Fibroblast of lung (primary cell): Measurements from ENCODE around the gene SLC27A3. TPM values are rescaled to one million over a fixed set of nuclear protein-coding genes. Genes with fewer than 3 reads are reported as not detected.

ENCODE experiments used
- DNase-seq, 2 donors: peaks; one replicate each; pipeline versions ENCODE4 v3.0.0 to v3.0.0-alpha.2; 2010; ENCODE audit warnings: low read depth in 2 of 2
- H2AFZ ChIP-seq: 2 replicates; pipeline ENCODE4 v1.5.1; 2012; ENCODE audit warnings: low read length, control low read depth, inconsistent platforms
- H3K27ac ChIP-seq: 2 replicates; pipeline ENCODE4 v1.5.1; 2011; ENCODE audit warnings: low read length, control low read depth; ENCODE audit not compliant: insufficient read depth
- H3K27me3 ChIP-seq: 2 replicates; pipeline ENCODE4 v1.5.1; 2011; ENCODE audit warnings: mild to moderate bottlenecking, low read length; ENCODE audit not compliant: control insufficient read depth, insufficient read depth
- H3K36me3 ChIP-seq: 2 replicates; pipeline ENCODE4 v1.5.1; 2011; ENCODE audit warnings: low read length; ENCODE audit not compliant: control insufficient read depth, insufficient read depth
- H3K4me1 ChIP-seq: 2 replicates; pipeline ENCODE4 v1.5.1; 2011; ENCODE audit warnings: low read length; ENCODE audit not compliant: control insufficient read depth, insufficient read depth; ENCODE audit errors: extremely low read depth
- H3K4me2 ChIP-seq: 2 replicates; pipeline ENCODE4 v1.5.1; 2011; ENCODE audit warnings: low read length, control low read depth; ENCODE audit not compliant: insufficient read depth; ENCODE audit errors: extremely low read depth
- H3K4me3 ChIP-seq, 4 experiments: fragments of 200-600 bp in 1 of 4; sonication (generic) in 1 of 4; replicated peaks in 1 of 4; 2 replicates each; pipeline ENCODE4 v1.5.1; 2011 to 2016; ENCODE audit warnings: low read length in 4 of 4, low read depth in 3 of 4, mild to moderate bottlenecking in 3 of 4, control low read depth in 2 of 4, inconsistent platforms in 1 of 4, mixed read lengths in 1 of 4; ENCODE audit not compliant: insufficient read depth in 1 of 4; ENCODE audit errors: control extremely low read depth in 1 of 4
- H3K79me2 ChIP-seq: 2 replicates; pipeline ENCODE4 v1.5.1; 2012; ENCODE audit warnings: mild to moderate bottlenecking, low read length, inconsistent platforms; ENCODE audit not compliant: control insufficient read depth, insufficient read depth
- H3K9ac ChIP-seq: 2 replicates; pipeline ENCODE4 v1.5.1; 2011; ENCODE audit warnings: mild to moderate bottlenecking, low read length, control low read depth; ENCODE audit not compliant: insufficient read depth
- H3K9me3 ChIP-seq: 2 replicates; pipeline ENCODE4 v1.5.1; 2012; ENCODE audit warnings: low read depth, low read length; ENCODE audit not compliant: control insufficient read depth, insufficient read depth
- H4K20me1 ChIP-seq: 2 replicates; pipeline ENCODE4 v1.5.1; 2011; ENCODE audit warnings: low read length; ENCODE audit not compliant: control insufficient read depth, insufficient read depth; ENCODE audit errors: extremely low read depth
- EZH2 ChIP-seq: IDR thresholded peaks from 2 replicates; pipeline ENCODE4 v1.5.1; 2012; ENCODE audit warnings: low read length, control low read depth, mild to moderate bottlenecking; ENCODE audit errors: missing control alignments
- polyA plus RNA-seq, 2 donors: library from polyadenylated mRNA; depleted of rRNA in 1 of 2; stranded (reverse) in 1 of 2; unstranded in 1 of 2; fragments of >200 nt; gene quantifications; 2 replicates each; pipeline ENCODE4 v1.2.1, GENCODE V29; 2011 to 2012; ENCODE audit warnings: missing spikeins in 1 of 2
- total RNA-seq: library from RNA; depleted of rRNA; stranded (reverse); fragments of >200 nt; gene quantifications from 2 replicates; pipeline ENCODE4 v1.2.1, GENCODE V29; 2014
- TF ChIP-seq, protein P1 (sequence below), 2 donors: IDR thresholded peaks in 1 of 2; conservative IDR thresholded peaks in 1 of 2; 1 replicate in 1 of 2; 2 replicates in 1 of 2; pipeline ENCODE4 v1.5.1; 2011 to 2012; ENCODE audit warnings: low read length in 2 of 2, control low read depth in 1 of 2, inconsistent platforms in 1 of 2, low read depth in 1 of 2, mild to moderate bottlenecking in 1 of 2

The SLC27A3 gene
- total and polyA plus RNA-seq, 2 donors (not counting 1 experiment from before 2014, with no cell fraction given): 9.7 to 30.6 TPM

GRCh38 chr1:153748903-153749302 lies 26.3 kb upstream of the SLC27A3 start:
- Histone ChIP-seq H3K36me3 (peaks cover 4% of the 10 kb centered on the region), H3K79me2 (no peaks in the 10 kb centered on the region), H3K4me3 (no peak overlapping the region), H3K27me3 (no peaks in the 10 kb centered on the region), H3K9me3 (no peaks in the 10 kb centered on the region), H4K20me1 (no peaks in the 10 kb centered on the region), H2AFZ (no peak overlapping the region), H3K27ac (no peak overlapping the region), H3K9ac (no peak overlapping the region), H3K4me2 (no peak overlapping the region), H3K4me1 (no peaks in the 10 kb centered on the region)
- no peak for TF ChIP-seq EZH2
- peak in 1 of 2 donors; percentile 49 for DNase-seq

DNA sequence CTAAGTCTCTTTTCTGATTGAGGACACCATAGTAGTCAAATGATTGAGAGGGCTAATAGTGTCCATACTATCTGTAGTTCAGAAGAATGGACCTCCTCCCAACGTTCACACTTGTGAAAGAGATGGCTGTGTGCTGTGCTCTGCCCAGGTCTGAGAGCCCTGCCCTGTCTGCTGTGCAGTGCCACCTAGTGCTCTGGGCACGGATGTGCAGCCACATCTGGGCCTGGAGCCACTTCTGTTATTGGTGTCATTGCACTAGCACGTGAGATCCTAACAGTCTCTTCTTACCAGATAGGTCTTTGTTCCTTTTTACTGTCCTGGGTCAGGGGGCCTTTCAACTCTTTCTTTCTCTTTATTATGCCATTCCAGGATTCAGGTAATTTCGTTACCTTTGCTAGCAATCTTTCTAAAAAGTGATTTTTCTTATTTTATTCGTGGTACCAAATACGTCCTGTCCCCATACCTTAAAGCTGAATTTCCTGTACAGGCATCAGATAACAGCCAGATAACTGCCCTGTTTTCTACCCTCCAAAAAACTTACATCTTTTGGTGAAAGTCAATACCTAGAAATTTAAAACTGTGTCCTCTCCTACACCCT lies 25.7 kb upstream of the SLC27A3 start:
- peaks cover 9% of the 10 kb centered on the region for H3K36me3 ChIP-seq

GRCh38 chr1:153750026-153750995 lies 24.9 kb upstream of the SLC27A3 start:
- TF ChIP-seq EZH2: no peak
- TF ChIP-seq, protein P1, sequence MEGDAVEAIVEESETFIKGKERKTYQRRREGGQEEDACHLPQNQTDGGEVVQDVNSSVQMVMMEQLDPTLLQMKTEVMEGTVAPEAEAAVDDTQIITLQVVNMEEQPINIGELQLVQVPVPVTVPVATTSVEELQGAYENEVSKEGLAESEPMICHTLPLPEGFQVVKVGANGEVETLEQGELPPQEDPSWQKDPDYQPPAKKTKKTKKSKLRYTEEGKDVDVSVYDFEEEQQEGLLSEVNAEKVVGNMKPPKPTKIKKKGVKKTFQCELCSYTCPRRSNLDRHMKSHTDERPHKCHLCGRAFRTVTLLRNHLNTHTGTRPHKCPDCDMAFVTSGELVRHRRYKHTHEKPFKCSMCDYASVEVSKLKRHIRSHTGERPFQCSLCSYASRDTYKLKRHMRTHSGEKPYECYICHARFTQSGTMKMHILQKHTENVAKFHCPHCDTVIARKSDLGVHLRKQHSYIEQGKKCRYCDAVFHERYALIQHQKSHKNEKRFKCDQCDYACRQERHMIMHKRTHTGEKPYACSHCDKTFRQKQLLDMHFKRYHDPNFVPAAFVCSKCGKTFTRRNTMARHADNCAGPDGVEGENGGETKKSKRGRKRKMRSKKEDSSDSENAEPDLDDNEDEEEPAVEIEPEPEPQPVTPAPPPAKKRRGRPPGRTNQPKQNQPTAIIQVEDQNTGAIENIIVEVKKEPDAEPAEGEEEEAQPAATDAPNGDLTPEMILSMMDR (conservative IDR thresholded peaks at IDR 0.05 in 1 of 2, IDR thresholded peaks at IDR 0.05 in 1 of 2; ENCODE audit: low read depth in 1 of 2, low read length in 2 of 2): no peak
- no peak overlapping the region for H2AFZ ChIP-seq
- H3K4me3 ChIP-seq: no peak overlapping the region
- H3K9ac ChIP-seq: no peak overlapping the region
- H3K36me3 ChIP-seq: peaks cover 9% of the 10 kb centered on the region
- no peak overlapping the region for H3K4me2 ChIP-seq
- no peak for DNase-seq
- H3K4me1 ChIP-seq: no peaks in the 10 kb centered on the region
- H3K27me3 ChIP-seq: no peaks in the 10 kb centered on the region
- H3K9me3 ChIP-seq: no peaks in the 10 kb centered on the region
- no peaks in the 10 kb centered on the region for H4K20me1 ChIP-seq
- H3K79me2 ChIP-seq: no peaks in the 10 kb centered on the region
- no peak overlapping the region for H3K27ac ChIP-seq

More for the DNA sequence above, 25.7 kb upstream of the SLC27A3 start:
- no peaks in the 10 kb centered on the region for H3K79me2 ChIP-seq
- TF ChIP-seq, protein P1 (conservative IDR thresholded peaks at IDR 0.05 in 1 of 2, IDR thresholded peaks at IDR 0.05 in 1 of 2; ENCODE audit: low read depth in 1 of 2, low read length in 2 of 2): peak; percentile 93 to 97
- TF ChIP-seq EZH2: no peak
- no peak overlapping the region for H3K4me2 ChIP-seq
- no peak overlapping the region for H3K9ac ChIP-seq
- no peak overlapping the region for H3K4me3 ChIP-seq
- no peaks in the 10 kb centered on the region for H3K4me1 ChIP-seq
- no peak overlapping the region for H2AFZ ChIP-seq
- DNase-seq: peak; percentile 66 to 83
- H4K20me1 ChIP-seq: no peaks in the 10 kb centered on the region
- no peaks in the 10 kb centered on the region for H3K27me3 ChIP-seq
- H3K9me3 ChIP-seq: no peaks in the 10 kb centered on the region
- H3K27ac ChIP-seq: no peak overlapping the region
